Panc1 (cell line): ENCODE results near the gene UBE2G2. TPM values are rescaled to one million over a fixed set of nuclear protein-coding genes. Genes with fewer than 3 reads are reported as not detected.

Experiments used
- ATAC-seq: fragments of 200-7000 bp; cut with Tn5 transposase; 2 replicates; pipeline ENCODE4 v1.9.1; 2020; ENCODE audit warnings: mild to moderate bottlenecking, moderate library complexity
- BruUV-seq: library from RNA; stranded (reverse); fragments of 400-500 nt; replicated peaks from 2 replicates; lab custom pipeline; 2021; lab: Mats Ljungman, UMichigan
- CTCF ChIA-PET: fragments of 300-600 bp; sonication (Branson Sonifier 250); formaldehyde crosslinking; loops from one replicate; lab custom pipeline; 2022; ENCODE audit warnings: antibody characterized with exemption; lab: Charles Lee
- POLR2A ChIA-PET: fragments of 300-600 bp; sonication (Branson Sonifier 250); formaldehyde crosslinking; loops from one replicate; lab custom pipeline; 2022; ENCODE audit warnings: antibody characterized with exemption; lab: Charles Lee
- DNase-seq: peaks from one replicate; pipeline ENCODE4 v3.0.0-alpha.2; 2010; ENCODE audit warnings: low read depth, low spot score
- H3K27ac ChIP-seq: 2 replicates; pipeline ENCODE4 v1.5.1; 2011; ENCODE audit warnings: mild to moderate bottlenecking, low read length, inconsistent platforms
- H3K27me3 ChIP-seq: fragments of 200-500 bp; sonication (Bioruptor generic); 2 replicates; pipeline ENCODE4 v1.6.0; 2014; ENCODE audit warnings: low read length, inconsistent platforms; ENCODE audit not compliant: control insufficient read depth, insufficient read depth
- H3K36me3 ChIP-seq: fragments of 200-500 bp; sonication (Bioruptor generic); 2 replicates; pipeline ENCODE4 v1.5.1; 2014; ENCODE audit warnings: inconsistent platforms, mild to moderate bottlenecking, low read length, moderate library complexity; ENCODE audit not compliant: control insufficient read depth, insufficient read depth
- H3K4me1 ChIP-seq: 2 replicates; pipeline ENCODE4 v1.5.1; 2011; ENCODE audit warnings: inconsistent platforms, mild to moderate bottlenecking, low read length, moderate library complexity; ENCODE audit not compliant: control insufficient read depth, insufficient read depth
- H3K4me3 ChIP-seq, 2 experiments: 2 replicates each; pipeline ENCODE4 v1.5.1; 2011 to 2012; ENCODE audit warnings: low read depth in 2 of 2, low read length in 2 of 2, mild to moderate bottlenecking in 2 of 2, inconsistent platforms in 1 of 2, moderate library complexity in 1 of 2
- H3K9me3 ChIP-seq: fragments of 200-500 bp; sonication (Bioruptor generic); 2 replicates; pipeline ENCODE4 v1.5.1; 2014; ENCODE audit warnings: low read depth, mild to moderate bottlenecking, inconsistent platforms, low read length, moderate library complexity; ENCODE audit not compliant: control insufficient read depth, insufficient read depth
- POLR2AphosphoS5 ChIP-seq: IDR thresholded peaks from 2 replicates; pipeline ENCODE4 v1.6.1; 2012; ENCODE audit warnings: mild to moderate bottlenecking, low read depth, low read length, moderate library complexity
- SIN3A ChIP-seq: IDR thresholded peaks from 2 replicates; pipeline ENCODE4 v1.6.1; 2012; ENCODE audit warnings: low read depth, mild to moderate bottlenecking, low read length, moderate library complexity, borderline replicate concordance; ENCODE audit not compliant: insufficient read depth
- TCF7L2 ChIP-seq: IDR thresholded peaks from 2 replicates; pipeline ENCODE4 v1.6.1; 2011; ENCODE audit warnings: mild to moderate bottlenecking, low read depth, low read length, inconsistent platforms
- in situ Hi-C: cut with HindIII; loops from 2 replicates; pipeline ENCODE4 v1.10.0; 2016; ENCODE audit warnings: low sequenced_read_pairs, low pct_unique_long_range_greater_than_20kb
- intact Hi-C: fragments of 100-400 bp; cut with micrococcal nuclease; formaldehyde crosslinking; loops from one replicate; pipeline ENCODE4 v1.10.0; 2022; ENCODE audit not compliant: unreplicated experiment
- total RNA-seq: library from RNA; stranded (reverse); gene quantifications from one replicate; pipeline ENCODE4 v1.2.1, GENCODE V29; 2021; ENCODE audit not compliant: unreplicated experiment
- TF ChIP-seq, protein P1 (sequence below): fragments of 450-650 bp; IDR thresholded peaks from 2 replicates; pipeline ENCODE4 v1.5.1; 2017; ENCODE audit warnings: mild to moderate bottlenecking
- TF ChIP-seq, protein P2 (sequence below), 2 experiments: IDR thresholded peaks; 2 replicates each; pipeline ENCODE4 v1.6.1; 2011 to 2012; ENCODE audit warnings: low read depth in 2 of 2, control low read depth in 1 of 2, low read length in 1 of 2, mild to moderate bottlenecking in 1 of 2, moderate library complexity in 1 of 2; ENCODE audit not compliant: insufficient read depth in 1 of 2

The UBE2G2 gene
- total RNA-seq, 1 experiment from 2014 or later = 77.4 TPM

DNA sequence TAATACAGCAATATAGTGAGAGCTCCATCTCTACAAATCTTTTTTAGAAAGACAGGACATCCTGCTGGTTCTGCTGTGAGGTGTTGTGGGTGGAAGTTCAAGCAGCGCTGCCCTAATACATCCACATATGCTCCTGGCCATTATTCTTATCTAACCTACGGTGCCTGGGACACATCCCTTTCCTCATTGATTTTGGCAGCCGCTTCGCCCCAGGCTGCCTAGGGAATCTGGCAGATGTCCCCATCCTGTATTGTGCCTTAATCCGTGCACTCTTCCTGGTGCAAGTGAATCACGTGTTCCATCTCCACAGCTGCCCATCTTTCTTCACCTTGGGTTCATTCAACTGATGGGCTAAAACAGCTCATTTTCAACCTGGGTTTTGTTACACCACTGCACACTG lies 3.1 kb upstream of the UBE2G2 start:
- H3K27ac ChIP-seq = no peak overlapping the region
- peaks cover 3% of the 10 kb centered on the region for H3K36me3 ChIP-seq
- H3K4me3 ChIP-seq = no peak overlapping the region
- no peaks in the 10 kb centered on the region for H3K9me3 ChIP-seq
- no TSS peak for BruUV-seq
- peaks cover 12% of the 10 kb centered on the region for H3K4me1 ChIP-seq
- POLR2A ChIA-PET = interaction anchor here (0.5 kb wide), 1 partner anchor 69 kb away, joined by 6 read pairs; the partner anchor contains the start of gene PTTG1IP
- no peaks in the 10 kb centered on the region for H3K27me3 ChIP-seq
- DNase-seq (no peak), ATAC-seq (no peak)
- no peak; the same call in 1 of the 2 replicates for TF ChIP-seq POLR2AphosphoS5
- TF ChIP-seq, protein P1, sequence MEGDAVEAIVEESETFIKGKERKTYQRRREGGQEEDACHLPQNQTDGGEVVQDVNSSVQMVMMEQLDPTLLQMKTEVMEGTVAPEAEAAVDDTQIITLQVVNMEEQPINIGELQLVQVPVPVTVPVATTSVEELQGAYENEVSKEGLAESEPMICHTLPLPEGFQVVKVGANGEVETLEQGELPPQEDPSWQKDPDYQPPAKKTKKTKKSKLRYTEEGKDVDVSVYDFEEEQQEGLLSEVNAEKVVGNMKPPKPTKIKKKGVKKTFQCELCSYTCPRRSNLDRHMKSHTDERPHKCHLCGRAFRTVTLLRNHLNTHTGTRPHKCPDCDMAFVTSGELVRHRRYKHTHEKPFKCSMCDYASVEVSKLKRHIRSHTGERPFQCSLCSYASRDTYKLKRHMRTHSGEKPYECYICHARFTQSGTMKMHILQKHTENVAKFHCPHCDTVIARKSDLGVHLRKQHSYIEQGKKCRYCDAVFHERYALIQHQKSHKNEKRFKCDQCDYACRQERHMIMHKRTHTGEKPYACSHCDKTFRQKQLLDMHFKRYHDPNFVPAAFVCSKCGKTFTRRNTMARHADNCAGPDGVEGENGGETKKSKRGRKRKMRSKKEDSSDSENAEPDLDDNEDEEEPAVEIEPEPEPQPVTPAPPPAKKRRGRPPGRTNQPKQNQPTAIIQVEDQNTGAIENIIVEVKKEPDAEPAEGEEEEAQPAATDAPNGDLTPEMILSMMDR = no peak
- in situ Hi-C loops (no loop called here), intact Hi-C loops (no loop called here)
- CTCF ChIA-PET = no interaction called here

DNA sequence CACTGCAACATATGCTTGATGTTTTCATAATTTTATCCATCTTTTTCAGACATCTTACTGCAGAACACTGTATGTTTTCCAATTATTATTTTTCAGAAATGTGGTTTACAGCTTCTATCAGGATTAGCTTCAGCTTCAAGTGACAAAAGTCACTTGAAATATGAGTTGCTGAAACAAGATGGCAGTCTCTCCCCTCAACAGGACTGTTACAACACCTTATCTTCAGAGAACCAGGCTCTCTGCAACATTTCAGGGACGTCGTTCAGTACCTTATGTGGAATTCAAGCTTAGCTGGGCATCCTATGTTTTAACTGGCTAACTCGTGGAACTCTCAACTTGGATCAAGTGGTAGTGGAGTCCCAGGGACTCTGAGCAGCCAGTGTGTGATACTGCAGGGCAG lies 2.0 kb upstream of the UBE2G2 start:
- no TSS peak for BruUV-seq
- POLR2A ChIA-PET = no interaction called here
- ATAC-seq (no peak), DNase-seq (no peak)
- Histone ChIP-seq H3K4me3 (no peak overlapping the region), H3K36me3 (peaks cover 8% of the 10 kb centered on the region), H3K27me3 (no peaks in the 10 kb centered on the region), H3K27ac (no peak overlapping the region), H3K4me1 (peaks cover 16% of the 10 kb centered on the region), H3K9me3 (no peaks in the 10 kb centered on the region)
- CTCF ChIA-PET = no interaction called here
- intact Hi-C loops = no loop called here
- TF ChIP-seq, protein P2, sequence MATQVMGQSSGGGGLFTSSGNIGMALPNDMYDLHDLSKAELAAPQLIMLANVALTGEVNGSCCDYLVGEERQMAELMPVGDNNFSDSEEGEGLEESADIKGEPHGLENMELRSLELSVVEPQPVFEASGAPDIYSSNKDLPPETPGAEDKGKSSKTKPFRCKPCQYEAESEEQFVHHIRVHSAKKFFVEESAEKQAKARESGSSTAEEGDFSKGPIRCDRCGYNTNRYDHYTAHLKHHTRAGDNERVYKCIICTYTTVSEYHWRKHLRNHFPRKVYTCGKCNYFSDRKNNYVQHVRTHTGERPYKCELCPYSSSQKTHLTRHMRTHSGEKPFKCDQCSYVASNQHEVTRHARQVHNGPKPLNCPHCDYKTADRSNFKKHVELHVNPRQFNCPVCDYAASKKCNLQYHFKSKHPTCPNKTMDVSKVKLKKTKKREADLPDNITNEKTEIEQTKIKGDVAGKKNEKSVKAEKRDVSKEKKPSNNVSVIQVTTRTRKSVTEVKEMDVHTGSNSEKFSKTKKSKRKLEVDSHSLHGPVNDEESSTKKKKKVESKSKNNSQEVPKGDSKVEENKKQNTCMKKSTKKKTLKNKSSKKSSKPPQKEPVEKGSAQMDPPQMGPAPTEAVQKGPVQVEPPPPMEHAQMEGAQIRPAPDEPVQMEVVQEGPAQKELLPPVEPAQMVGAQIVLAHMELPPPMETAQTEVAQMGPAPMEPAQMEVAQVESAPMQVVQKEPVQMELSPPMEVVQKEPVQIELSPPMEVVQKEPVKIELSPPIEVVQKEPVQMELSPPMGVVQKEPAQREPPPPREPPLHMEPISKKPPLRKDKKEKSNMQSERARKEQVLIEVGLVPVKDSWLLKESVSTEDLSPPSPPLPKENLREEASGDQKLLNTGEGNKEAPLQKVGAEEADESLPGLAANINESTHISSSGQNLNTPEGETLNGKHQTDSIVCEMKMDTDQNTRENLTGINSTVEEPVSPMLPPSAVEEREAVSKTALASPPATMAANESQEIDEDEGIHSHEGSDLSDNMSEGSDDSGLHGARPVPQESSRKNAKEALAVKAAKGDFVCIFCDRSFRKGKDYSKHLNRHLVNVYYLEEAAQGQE (IDR thresholded peaks at IDR 0.05; ENCODE audit: insufficient read depth in 1 of 2, low read depth in 2 of 2, low read length in 1 of 2) = no peak
- TF ChIP-seq SIN3A (no peak), POLR2AphosphoS5 (no peak), TCF7L2 (no peak)
- TF ChIP-seq, protein P1 = no peak
- in situ Hi-C loops = no loop called here
